Activated naive CD8-positive, alpha-beta T cell treated with anti-CD3 and anti-CD28 coated beads, Interleukin-2, amount 50 U/mL, for 16 hours (primary cell): ENCODE measurements around the gene LRRC49.
"Not testable (repeated sequence)": the region's sequence is repeated elsewhere in the genome, so short reads cannot be mapped to it uniquely, and the experiment has no call there.

Experiments
- DNase-seq: peaks from one replicate; pipeline ENCODE4 v3.0.0-alpha.2; 2020; ENCODE audit warnings: low read depth, low spot score

Gene LRRC49

DNA sequence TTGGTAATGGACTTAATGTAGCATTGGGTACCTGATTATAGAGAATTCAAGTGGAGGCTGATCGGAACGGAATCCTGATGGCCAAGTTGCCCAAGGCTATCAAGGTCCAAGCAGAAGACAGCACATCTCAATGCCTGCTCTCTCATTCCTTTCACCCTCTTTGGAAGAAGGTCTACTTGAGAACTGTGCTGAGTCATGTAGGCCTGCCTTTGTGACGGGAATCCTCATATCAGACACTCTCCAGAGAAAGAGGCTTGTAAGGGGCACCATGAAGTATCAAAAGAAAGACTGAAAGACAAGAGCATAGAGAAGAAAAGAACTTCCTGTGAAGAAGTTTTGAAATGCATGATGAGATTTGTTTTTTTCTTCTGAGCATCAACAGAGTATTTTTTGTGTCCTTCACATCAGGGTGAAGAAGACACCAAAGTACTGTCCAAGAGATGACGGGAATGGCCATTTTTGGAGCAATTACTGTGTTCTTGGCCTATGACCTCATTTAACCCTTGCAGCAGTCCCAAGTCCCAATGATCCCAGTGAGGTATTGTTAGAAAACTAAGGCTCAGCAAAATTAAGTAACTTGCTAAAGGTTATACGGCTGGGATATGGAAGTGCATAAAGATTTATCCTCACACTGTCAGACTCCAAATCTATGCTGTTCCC lies 25.5 kb upstream of the LRRC49 start:
- DNase-seq = no peak

- DNase-seq = no peak
Observed at GRCh38 chr15:70867911-70868467, 24.6 kb upstream of the LRRC49 start.

- no peak for DNase-seq
Observed at GRCh38 chr15:70869346-70869745, 23.3 kb upstream of the LRRC49 start.

DNA sequence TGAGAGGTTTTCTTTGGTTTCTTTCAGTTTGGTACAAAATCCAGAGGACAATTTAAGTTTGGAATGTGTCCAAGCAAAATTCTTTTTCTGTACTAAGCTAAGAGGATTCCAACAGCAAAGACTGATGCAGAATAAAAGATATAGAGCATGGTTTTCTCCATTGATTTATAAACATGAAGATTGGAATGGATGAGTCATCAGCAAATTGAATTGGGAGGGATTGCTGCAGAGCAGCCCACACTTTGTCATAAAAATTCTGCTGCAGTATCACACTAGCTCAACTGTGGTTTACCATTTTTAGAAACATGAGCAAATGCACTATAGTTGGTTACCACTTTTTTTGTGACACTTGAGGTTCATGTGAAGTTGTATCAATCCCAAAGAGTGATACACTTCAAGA lies 22.6 kb upstream of the LRRC49 start:
- no peak for DNase-seq

DNA sequence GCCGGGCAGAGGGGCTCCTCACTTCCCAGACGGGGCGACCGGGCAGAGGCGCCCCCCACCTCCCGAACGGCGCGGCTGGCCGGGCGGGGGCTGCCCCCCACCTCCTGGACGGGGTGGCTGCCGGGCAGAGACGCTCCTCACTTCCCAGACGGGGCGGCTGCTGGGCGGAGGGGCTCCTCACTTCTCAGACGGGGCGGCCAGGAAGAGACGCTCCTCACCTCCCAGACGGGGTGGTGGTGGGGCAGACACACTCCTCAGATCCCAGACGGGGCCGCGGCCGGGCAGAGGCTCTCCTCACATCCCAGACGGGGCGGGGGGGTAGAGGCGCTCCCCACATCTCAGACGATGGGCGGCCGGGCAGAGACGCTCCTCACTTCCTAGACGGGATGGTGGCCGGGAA lies 21.1 kb upstream of the LRRC49 start:
- DNase-seq = not testable (repeated sequence)

DNA sequence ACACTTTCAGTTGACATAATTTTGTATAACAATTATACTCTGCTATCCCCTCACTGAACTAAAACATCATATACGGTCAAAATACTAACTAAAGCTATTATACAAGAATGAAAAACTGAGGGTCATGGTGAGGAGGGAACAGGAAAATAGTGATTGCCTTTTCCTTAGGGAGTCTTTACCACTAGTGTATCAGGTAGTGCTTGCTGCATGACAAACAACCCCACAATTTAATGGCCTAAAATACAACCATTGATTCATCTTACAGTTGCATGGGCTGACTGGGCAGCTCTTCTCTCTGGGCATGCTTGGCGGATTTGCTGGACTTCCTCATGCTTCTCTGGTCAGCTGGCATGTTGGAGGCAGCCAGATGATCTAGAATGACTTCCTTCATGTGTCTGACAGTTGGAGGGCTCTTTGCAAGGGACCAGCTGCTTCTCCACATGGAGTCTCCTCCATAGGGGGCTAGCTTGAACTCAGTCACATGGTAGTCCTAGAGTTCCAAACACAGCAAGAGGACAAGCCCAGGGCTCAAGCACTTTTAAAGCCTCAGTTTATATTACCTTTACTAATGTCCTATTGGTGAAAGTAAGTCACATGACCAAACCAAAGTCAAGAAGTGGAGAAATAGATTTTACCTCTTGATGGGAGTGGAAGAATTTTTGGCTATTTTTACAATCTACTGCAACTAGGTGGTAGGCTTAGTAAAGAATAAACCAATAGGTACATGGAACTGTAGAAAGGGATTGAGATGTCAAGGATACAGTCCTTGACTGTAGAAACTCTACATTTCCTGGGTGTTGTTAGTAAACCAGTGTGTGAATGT lies 19.2 kb upstream of the LRRC49 start:
- no peak for DNase-seq

DNA sequence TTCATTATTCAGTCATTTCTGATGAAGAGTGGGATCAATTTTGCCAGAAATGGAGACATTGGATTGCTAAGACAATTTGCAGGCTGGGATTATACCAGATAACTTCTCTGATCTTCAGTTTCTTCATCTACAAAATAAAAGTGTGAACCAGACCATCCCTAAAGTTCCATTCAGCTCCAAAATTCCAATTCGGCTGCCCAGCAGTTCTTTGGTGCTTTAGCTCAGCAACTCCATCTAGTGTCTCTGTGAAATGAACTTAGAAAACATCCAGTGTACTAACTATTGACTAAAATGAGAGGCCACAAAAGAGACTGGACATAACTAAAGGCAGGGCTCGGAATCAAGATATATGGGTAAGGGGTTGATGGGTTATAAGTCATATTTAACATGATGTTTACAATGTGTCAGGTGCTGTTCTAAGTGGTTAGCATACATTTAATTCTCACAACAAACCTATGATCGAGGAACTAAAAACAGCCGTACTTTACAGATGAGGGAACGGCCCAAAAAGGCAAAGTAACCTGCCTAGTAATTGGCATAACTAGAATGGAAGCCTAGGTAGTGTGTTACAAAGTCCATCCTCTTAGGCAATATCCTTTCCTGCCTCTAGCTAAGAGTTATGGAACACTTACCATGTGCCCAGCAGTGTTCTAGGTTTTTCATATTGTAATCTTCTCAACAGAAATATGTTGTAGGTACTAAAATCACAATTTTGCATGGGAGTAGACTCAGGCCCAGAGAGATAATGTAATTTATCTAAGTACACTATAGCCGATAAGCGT lies 17.4 kb upstream of the LRRC49 start:
- DNase-seq = no peak

- DNase-seq = no peak
Observed at GRCh38 chr15:70876011-70876410, 16.6 kb upstream of the LRRC49 start.

GRCh38 chr15:70876683-70877082 lies 15.9 kb upstream of the LRRC49 start:
- DNase-seq = no peak

- no peak for DNase-seq
Observed at GRCh38 chr15:70879401-70879800, 13.2 kb upstream of the LRRC49 start.

DNA sequence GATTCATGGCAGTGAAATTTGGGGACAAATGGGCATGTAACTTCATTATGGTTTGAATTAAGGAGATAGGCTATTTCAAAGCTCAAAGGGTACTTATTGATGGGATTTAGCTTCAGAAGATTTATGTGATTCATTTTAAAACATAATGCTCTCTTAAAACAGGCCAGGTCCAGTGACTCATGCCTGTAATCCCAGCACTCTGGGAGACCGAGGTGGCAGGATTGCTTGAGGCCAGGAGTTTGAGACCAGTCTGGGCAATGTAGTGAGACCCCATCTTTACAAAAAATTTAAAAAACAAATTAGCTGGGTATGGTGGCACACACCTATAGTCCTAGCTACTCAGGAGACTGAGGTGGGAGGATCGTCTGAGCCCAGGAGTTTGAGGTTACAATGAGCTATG lies 11.8 kb upstream of the LRRC49 start:
- no peak for DNase-seq

DNA sequence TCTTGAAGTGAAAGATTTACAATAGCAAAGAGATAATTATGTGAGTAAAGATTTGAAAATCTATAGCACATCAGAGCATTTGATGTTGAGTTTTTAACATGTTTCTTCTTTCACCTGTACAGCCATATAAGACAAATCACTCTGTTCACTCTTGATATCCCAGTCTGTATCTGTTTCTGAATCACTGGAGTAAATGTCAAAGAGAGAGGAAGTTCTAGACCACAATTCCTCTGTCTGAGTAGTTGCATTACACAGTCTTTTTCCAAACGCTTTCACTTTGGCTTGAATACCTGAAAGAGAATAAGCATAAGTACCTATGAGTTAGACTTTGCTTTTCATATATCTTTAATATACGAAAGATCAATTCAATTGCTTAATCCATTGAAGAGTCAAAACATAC lies 10.3 kb upstream of the LRRC49 start:
- no peak for DNase-seq

- no peak for DNase-seq
Observed at GRCh38 chr15:70892912-70893560, 410 bp downstream of the LRRC49 start.

DNA sequence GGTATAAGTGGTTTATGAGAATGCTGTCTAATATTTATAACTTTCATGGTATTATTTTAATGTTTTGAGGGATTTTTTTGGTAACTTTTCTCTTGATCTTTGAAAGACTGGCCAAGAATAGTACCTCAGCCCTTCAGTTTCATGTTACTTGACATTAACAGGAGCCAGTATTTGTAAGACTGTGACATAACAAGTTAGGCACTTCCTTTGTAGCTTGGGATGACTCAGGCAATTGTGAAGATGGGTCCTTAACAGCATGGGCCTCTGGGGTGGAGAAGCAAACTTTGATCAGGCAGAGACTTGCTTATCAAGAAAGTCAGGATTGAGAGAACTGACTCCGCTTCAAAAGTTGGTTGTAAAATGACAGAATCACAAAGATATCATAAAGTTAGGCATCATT lies 9.5 kb downstream of the LRRC49 start:
- DNase-seq = no peak

GRCh38 chr15:70906842-70907241 lies 14.2 kb downstream of the LRRC49 start:
- DNase-seq = no peak

- DNase-seq = no peak
Observed at GRCh38 chr15:70907784-70908471, 15.3 kb downstream of the LRRC49 start.

DNA sequence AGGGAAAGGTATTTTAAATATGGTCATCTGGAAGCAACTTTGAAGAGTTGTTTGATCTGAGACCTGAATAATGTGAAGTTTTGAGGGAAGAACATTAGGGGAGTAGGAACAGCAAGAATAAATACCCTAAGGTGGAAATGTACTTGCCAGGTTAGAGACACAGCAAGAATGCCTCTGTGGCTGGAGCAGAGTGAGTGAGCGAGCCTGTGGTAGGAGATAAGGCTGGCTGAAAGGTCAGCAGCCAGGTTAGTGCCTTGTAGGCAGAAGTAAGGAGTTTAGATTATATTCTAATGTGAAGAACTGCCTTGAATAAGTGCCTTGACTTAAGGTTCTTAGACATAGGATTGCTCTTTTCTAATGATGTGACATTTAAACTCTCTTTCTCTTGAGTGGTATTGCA lies 18.3 kb downstream of the LRRC49 start:
- no peak for DNase-seq

DNA sequence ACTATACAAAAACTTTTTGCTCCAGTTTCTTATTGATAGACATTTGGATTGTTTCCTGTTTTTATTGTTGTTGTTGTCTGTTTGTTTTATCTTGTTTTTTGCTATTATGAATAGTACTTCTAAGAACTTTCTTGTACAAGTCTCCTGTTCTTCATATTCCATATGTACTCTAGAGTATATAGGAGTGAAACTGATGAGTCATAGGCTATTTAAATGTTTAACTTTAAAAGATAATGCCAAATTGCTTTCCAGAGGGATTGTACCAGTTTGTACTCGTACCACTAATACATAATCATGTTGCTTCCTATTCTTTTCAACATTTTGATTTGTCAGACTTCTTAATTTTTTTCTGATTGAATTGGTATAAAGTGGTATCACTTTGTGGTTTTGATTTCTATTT lies 19.6 kb downstream of the LRRC49 start:
- DNase-seq = no peak

DNA sequence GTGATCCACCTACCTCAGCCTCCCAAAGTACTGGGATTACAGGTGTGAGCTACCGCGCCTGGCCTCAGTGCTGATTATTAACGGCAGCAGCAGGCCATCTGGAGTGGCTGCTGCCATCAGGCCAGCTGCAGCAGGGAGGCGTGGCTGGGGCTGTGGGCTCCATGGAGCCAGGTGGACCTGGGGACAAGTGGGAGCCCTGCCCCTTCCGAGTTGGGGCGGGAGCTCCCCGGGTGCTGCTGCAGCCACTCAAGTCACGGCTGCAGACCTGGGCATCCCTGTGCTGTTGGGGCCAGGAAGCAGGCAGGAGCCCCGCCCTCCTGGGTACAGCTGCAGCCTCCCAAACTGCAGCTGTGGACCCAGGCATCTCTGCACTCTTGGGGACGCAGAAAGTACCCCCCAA lies 23.9 kb downstream of the LRRC49 start:
- DNase-seq = no peak

- DNase-seq = no peak
Observed at GRCh38 chr15:70917955-70918354, 25.3 kb downstream of the LRRC49 start.
